AG10803 (cell line): ENCODE data around the gene KATNA1.

Experiments
- DNase-seq: peaks from one replicate; pipeline ENCODE4 v3.0.0; 2010; ENCODE audit warnings: low read depth
- H3K4me3 ChIP-seq: 2 replicates; pipeline ENCODE4 v1.5.1; 2011; ENCODE audit warnings: mild to moderate bottlenecking, low read length, control low read depth
- CTCF ChIP-seq: conservative IDR thresholded peaks from 2 replicates; pipeline ENCODE4 v1.5.1; 2011; ENCODE audit warnings: mild to moderate bottlenecking, low read length, control low read depth, inconsistent platforms

The KATNA1 gene

DNA sequence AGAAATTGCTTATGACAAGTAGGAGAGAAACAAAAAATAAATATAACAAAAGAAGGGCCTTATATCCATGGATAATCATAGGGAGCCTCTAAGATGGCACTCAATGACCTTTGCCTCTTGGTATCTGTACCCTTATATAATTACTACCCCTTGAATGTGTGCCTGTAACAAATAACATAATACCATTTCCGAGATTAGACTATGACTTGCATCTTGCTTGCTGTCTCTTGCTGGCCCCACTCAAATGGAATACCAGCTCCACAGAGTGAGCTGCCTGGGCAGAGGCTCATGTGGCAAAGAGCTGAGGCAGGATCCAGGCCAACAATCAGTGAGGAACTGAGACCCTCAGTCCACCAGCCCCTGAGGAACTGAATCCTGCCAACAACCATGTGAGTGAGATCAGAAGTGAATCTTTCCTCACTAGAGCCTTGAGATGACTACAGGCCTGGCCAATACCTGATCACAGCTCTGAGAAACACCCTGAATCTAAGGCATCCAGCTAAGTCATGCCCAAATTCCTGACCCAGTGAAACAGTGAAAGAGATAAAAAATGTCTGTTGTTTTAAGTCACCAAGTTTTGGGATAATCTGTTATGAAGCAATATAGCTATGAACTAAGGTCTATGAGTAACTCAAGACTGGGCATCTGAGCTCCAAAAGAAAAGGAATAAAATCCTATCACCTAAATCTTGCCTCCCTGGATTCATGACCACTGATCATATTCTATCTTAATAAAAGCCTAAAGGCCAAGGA lies 5.5 kb downstream of the KATNA1 start:
- DNase-seq, result peak; percentile 75
- no peak for TF ChIP-seq CTCF
- no peak overlapping the region for H3K4me3 ChIP-seq

- TF ChIP-seq CTCF, result no peak
- no peak overlapping the region for H3K4me3 ChIP-seq
- peak; percentile 54 for DNase-seq
These were observed 12.4 kb downstream of the KATNA1 start for GRCh38 chr6:149636124-149636523.

DNA sequence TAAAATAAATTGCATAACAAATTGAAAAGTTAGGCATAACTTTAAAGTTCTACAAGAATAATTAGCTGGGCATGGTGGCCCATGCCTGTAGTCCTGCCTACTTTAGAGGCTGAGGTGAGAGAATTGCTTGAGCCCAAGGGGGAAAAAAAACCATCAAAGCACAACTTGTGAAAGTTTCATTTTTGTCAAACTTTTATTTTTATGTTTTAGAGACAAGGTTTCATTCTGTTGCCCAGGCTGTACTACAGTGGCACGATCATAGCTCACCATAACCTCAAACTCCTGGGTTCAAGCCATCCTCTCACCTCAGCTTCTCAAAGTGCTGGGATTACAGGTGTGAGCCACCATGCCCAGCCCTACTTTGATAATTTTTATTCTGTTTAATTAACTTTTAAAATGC lies 14.2 kb downstream of the KATNA1 start:
- DNase-seq, result no peak
- TF ChIP-seq CTCF, result no peak
- H3K4me3 ChIP-seq, result no peak overlapping the region

- no peak for DNase-seq
- H3K4me3 ChIP-seq, result no peak overlapping the region
- TF ChIP-seq CTCF, result no peak
These were observed 19.5 kb downstream of the KATNA1 start for GRCh38 chr6:149628875-149629510.

DNA sequence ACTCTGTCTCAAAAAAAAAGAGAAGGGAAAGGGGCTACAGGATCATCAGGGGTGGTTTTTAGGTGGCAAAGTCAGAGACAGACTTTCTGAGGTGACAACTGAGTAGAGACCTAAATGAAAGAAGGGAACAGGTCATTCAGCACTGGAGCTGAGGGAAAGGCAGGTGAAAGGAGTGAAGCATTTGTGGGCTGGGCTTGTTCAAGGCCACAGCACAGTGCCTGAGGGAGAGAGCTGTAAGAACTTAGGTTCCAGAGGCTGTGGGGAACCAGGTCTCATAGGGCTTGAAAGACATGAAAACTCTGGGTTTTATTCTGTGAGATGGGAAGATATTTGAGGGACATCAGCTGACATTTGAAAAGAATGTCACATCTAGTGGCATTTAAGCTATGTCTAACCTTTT lies 20.8 kb downstream of the KATNA1 start:
- no peak overlapping the region for H3K4me3 ChIP-seq
- no peak for DNase-seq
- no peak for TF ChIP-seq CTCF

DNA sequence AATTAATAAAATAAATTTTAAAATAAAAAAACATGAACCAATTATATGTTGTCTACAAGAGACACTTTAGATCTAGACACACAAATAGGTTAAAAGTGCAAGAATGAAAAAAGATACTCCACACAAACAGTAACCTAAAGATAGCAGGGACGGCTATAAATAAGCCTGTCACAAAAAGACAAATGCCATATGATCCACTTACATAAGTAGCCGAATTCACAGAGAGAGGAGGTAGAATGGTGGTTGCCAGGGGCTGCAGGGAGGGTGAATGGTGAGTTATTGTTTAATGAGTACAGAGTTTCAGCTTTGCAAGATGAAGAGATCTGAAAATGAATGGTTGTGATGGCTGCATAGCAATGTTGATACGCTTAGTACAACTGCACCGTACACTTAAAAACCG lies 32.7 kb downstream of the KATNA1 start:
- no peak overlapping the region for H3K4me3 ChIP-seq
- TF ChIP-seq CTCF, result no peak
- no peak for DNase-seq

GRCh38 chr6:149614337-149614736 lies 34.2 kb downstream of the KATNA1 start:
- no peak for TF ChIP-seq CTCF
- no peak overlapping the region for H3K4me3 ChIP-seq
- peak; percentile 42 for DNase-seq
